Measurements from ENCODE around the gene BTF3L4. TPM values are rescaled to one million over a fixed set of nuclear protein-coding genes. Genes with fewer than 3 reads are reported as not detected.

BTF3L4 gene
- total RNA-seq, 1 experiment from 2014 or later, result 106 TPM

DNA sequence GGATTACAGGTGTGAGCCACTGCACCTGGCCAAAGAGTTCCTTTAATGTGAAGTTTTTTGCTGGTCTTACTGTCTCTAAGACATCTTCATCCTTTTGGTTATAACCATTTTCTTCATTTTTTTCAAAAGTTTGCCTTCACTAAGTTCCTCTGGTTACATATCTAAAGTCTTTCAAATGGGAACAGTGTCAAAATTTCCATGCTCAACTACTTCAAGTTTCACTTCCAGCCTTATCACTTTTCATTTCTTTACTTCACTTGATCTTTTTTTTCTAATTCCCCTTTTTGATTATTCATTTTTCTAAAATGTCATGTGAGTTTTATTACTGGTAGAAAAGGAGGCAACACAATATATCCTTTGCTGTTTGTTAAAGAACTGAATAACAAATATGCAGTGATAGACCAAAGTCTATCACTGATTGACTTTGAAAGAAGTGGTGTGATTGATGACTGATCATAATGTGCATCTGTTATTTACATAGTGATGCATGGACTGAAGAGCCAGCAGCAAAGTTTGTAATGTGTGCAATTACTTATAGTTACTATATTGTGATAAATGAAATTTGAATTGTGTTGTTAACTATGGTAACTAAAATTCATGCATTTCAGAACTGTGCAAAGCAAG is 69.8 kb downstream of the BTF3L4 start:
- Mint-ChIP-seq H3K4me1 (peaks cover 0 to 4% of the 10 kb centered on the region in 2 experiments; a peak in 1 of 4 replicates), H3K27me3 (ENCODE audit: low read depth) (peaks cover 18% of the 10 kb centered on the region), H3K4me3 (no peak overlapping the region), H3K27ac (no peak overlapping the region), H3K36me3 (ENCODE audit: insufficient read depth in 1 of 3, low read depth in 3 of 3) (no peaks in the 10 kb centered on the region), H3K9me3 (no peaks in the 10 kb centered on the region)
- Histone ChIP-seq H4K5ac (ENCODE audit: insufficient read length, low read depth, low read length) (no peak overlapping the region), H3K23me2 (ENCODE audit: insufficient read length, low read depth, low read length, poor library complexity, severe bottlenecking) (no peaks in the 10 kb centered on the region), H3K18ac (ENCODE audit: insufficient read length, low read depth, low read length) (no peak overlapping the region), H3K9me3 (ENCODE audit: control insufficient read depth, low read depth, low read length) (no peaks in the 10 kb centered on the region), H3K4ac (ENCODE audit: low read depth, low read length) (no peak overlapping the region), H3K56ac (ENCODE audit: insufficient read length, low read depth, low read length) (no peak overlapping the region), H4K91ac (ENCODE audit: insufficient read length, low read depth, low read length) (no peak overlapping the region), H2BK12ac (ENCODE audit: insufficient read length, low read depth, low read length) (no peak overlapping the region), H2BK15ac (ENCODE audit: low read depth, low read length) (no peak overlapping the region), H3K4me1 (ENCODE audit: insufficient read depth, low read length) (no peaks in the 10 kb centered on the region), H2BK20ac (ENCODE audit: low read depth, low read length, poor library complexity, severe bottlenecking) (no peak overlapping the region), H2AFZ (ENCODE audit: low read length) (no peak overlapping the region), H3K27me3 (ENCODE audit: insufficient read depth, low read length) (no peaks in the 10 kb centered on the region), H3K23ac (ENCODE audit: insufficient read length, low read depth, low read length) (no peak overlapping the region), H3K9ac (ENCODE audit: extremely low read depth, insufficient read length, low read length) (no peak overlapping the region), H2BK5ac (ENCODE audit: insufficient read length, low read length) (no peak overlapping the region), H3T11ph (ENCODE audit: low read length) (no peak overlapping the region), H4K8ac (replicated peaks; ENCODE audit: insufficient read length, low read depth, low read length) (no peak overlapping the region), H3K4me2 (ENCODE audit: insufficient read depth, insufficient read length, low read length) (no peak overlapping the region), H2BK120ac (ENCODE audit: low read depth, low read length, poor library complexity, severe bottlenecking) (no peak overlapping the region), H3K14ac (ENCODE audit: insufficient read depth, low read length) (no peak overlapping the region), H3K27ac (ENCODE audit: insufficient read length, low read depth, low read length) (no peak overlapping the region), H3K79me2 (ENCODE audit: insufficient read depth, low read length) (no peaks in the 10 kb centered on the region), H4K20me1 (ENCODE audit: control insufficient read depth, insufficient read depth, insufficient read length) (no peaks in the 10 kb centered on the region), H2AK5ac (ENCODE audit: insufficient read length, low read length) (no peak overlapping the region), H3K79me1 (ENCODE audit: insufficient read depth, low read depth, low read length, poor library complexity, severe bottlenecking) (no peaks in the 10 kb centered on the region)
- no peak for DNase-seq
- TF ChIP-seq, protein P1, sequence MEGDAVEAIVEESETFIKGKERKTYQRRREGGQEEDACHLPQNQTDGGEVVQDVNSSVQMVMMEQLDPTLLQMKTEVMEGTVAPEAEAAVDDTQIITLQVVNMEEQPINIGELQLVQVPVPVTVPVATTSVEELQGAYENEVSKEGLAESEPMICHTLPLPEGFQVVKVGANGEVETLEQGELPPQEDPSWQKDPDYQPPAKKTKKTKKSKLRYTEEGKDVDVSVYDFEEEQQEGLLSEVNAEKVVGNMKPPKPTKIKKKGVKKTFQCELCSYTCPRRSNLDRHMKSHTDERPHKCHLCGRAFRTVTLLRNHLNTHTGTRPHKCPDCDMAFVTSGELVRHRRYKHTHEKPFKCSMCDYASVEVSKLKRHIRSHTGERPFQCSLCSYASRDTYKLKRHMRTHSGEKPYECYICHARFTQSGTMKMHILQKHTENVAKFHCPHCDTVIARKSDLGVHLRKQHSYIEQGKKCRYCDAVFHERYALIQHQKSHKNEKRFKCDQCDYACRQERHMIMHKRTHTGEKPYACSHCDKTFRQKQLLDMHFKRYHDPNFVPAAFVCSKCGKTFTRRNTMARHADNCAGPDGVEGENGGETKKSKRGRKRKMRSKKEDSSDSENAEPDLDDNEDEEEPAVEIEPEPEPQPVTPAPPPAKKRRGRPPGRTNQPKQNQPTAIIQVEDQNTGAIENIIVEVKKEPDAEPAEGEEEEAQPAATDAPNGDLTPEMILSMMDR (conservative IDR thresholded peaks at IDR 0.05), result no peak

All from H9 (cell line).